ENCODE measurements around the gene ENTPD5.

ENTPD5 gene

DNA sequence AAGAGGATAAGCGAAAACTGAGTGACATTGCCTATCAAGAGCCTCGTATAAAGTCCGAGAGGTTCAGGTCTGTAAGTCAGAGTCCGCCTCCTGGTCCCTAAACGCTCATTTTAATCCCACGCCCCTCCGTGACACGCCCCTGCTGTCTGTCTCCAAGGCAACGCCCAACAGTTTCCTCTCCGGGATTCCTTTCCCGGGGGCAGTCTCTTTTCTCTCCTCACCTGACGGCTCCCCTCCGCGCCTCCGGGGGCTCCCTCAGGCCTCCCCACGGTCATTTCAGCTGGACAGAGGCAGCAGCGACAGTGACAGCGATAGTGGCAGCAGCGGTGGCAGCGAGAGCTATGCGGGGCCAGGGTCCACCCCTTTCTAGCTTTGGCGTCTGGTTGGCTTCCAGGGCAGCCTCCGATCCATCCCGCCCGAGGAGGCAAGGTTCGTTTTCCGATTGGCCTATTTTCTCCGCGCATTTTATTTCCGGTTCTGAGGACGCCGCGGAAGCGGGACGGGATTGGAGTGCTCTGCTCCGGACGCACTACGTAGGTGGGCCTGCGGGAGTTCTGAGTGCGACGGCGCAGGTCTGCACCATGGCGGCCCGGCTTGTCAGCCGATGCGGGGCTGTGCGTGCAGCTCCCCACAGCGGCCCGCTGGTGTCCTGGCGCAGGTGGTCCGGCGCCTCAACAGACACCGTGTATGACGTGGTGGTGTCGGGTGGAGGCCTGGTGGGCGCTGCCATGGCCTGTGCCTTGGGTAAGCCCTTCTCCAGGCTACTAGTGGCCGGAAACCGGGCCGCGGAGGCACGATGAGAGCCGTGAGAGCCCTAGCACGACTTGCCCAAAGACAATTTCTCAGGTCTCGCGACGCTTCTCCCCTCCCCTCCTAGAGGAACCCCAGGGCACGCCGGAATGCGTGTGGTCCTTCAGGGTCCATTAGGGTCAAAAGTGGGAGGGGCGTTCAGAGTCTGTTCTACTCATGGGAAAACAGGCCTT is 69.0 kb downstream of the ENTPD5 start, which contains the start of the genes COQ6 and FAM161B (continued):
- TF ChIP-seq, protein P1, sequence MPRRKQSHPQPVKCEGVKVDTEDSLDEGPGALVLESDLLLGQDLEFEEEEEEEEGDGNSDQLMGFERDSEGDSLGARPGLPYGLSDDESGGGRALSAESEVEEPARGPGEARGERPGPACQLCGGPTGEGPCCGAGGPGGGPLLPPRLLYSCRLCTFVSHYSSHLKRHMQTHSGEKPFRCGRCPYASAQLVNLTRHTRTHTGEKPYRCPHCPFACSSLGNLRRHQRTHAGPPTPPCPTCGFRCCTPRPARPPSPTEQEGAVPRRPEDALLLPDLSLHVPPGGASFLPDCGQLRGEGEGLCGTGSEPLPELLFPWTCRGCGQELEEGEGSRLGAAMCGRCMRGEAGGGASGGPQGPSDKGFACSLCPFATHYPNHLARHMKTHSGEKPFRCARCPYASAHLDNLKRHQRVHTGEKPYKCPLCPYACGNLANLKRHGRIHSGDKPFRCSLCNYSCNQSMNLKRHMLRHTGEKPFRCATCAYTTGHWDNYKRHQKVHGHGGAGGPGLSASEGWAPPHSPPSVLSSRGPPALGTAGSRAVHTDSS (tag by site-specific recombination; IDR thresholded peaks at IDR 0.05): no peak
- TF ChIP-seq ZNF112 (tag by site-specific recombination; IDR thresholded peaks at IDR 0.05): no peak
- no peak for TF ChIP-seq ZNF510 (tag by site-specific recombination; IDR thresholded peaks at IDR 0.05; ENCODE audit: insufficient replicate concordance)
- TF ChIP-seq ZNF654 (tag by site-specific recombination; IDR thresholded peaks at IDR 0.05; ENCODE audit: low read depth): no peak; the same call in 1 of the 2 replicates
- TF ChIP-seq ZNF416 (tag by site-specific recombination; IDR thresholded peaks at IDR 0.05): no peak
- TF ChIP-seq ZNF558 (tag by site-specific recombination; IDR thresholded peaks at IDR 0.05): no peak
- no peak for TF ChIP-seq ZNF785 (tag by site-specific recombination; IDR thresholded peaks at IDR 0.05)
- TF ChIP-seq, protein P2, sequence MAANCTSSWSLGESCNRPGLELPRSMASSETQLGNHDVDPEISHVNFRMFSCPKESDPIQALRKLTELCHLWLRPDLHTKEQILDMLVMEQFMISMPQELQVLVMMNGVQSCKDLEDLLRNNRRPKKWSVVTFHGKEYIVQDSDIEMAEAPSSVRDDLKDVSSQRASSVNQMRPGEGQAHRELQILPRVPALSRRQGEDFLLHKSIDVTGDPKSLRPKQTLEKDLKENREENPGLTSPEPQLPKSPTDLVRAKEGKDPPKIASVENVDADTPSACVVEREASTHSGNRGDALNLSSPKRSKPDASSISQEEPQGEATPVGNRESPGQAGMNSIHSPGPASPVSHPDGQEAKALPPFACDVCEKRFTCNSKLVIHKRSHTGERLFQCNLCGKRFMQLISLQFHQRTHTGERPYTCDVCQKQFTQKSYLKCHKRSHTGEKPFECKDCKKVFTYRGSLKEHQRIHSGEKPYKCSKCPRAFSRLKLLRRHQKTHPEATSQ (tag by site-specific recombination; IDR thresholded peaks at IDR 0.05): 0 out of 2 replicates have a peak, but pooled peaks have one; percentile 25
- TF ChIP-seq MEIS1 (CRISPR knock-in tag; IDR thresholded peaks at IDR 0.05; ENCODE audit: borderline replicate concordance): no peak
- TF ChIP-seq, protein P3, sequence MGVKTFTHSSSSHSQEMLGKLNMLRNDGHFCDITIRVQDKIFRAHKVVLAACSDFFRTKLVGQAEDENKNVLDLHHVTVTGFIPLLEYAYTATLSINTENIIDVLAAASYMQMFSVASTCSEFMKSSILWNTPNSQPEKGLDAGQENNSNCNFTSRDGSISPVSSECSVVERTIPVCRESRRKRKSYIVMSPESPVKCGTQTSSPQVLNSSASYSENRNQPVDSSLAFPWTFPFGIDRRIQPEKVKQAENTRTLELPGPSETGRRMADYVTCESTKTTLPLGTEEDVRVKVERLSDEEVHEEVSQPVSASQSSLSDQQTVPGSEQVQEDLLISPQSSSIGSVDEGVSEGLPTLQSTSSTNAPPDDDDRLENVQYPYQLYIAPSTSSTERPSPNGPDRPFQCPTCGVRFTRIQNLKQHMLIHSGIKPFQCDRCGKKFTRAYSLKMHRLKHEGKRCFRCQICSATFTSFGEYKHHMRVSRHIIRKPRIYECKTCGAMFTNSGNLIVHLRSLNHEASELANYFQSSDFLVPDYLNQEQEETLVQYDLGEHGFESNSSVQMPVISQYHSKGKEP (tag by site-specific recombination; IDR thresholded peaks at IDR 0.05): no peak
- no peak for TF ChIP-seq ZNF707 (tag by site-specific recombination; IDR thresholded peaks at IDR 0.05)
- TF ChIP-seq ZNF114 (tag by site-specific recombination; IDR thresholded peaks at IDR 0.05): no peak
- no peak for TF ChIP-seq REPIN1 (tag by site-specific recombination; IDR thresholded peaks at IDR 0.05; ENCODE audit: low read depth)
- no peak for TF ChIP-seq KLF7 (tag by site-specific recombination; IDR thresholded peaks at IDR 0.05; ENCODE audit: borderline replicate concordance)
- TF ChIP-seq SP7 (tag by site-specific recombination; IDR thresholded peaks at IDR 0.05): peak; percentile 63; the same call in 1 of the 2 replicates
- no peak for TF ChIP-seq ZNF221 (tag by site-specific recombination; IDR thresholded peaks at IDR 0.05; ENCODE audit: borderline replicate concordance)
- no peak for TF ChIP-seq ZNF19 (tag by site-specific recombination; IDR thresholded peaks at IDR 0.05; ENCODE audit: low read depth)
- no peak for TF ChIP-seq ZNF223 (tag by site-specific recombination; IDR thresholded peaks at IDR 0.05)
- peak; percentile 29; the same call in 1 of the 2 replicates for TF ChIP-seq ZNF394 (tag by site-specific recombination; IDR thresholded peaks at IDR 0.05; ENCODE audit: borderline replicate concordance)
- TF ChIP-seq ZNF24 (tag by site-specific recombination; IDR thresholded peaks at IDR 0.05): peak; percentile 78
- no peak for TF ChIP-seq ZNF37A (tag by site-specific recombination; IDR thresholded peaks at IDR 0.05)
- no peak for TF ChIP-seq ZNF514 (tag by site-specific recombination; IDR thresholded peaks at IDR 0.05)
- peak; percentile 82 for TF ChIP-seq YY1 (tag by site-specific recombination; IDR thresholded peaks at IDR 0.05)
- TF ChIP-seq ZNF324 (tag by site-specific recombination; IDR thresholded peaks at IDR 0.05): peak; percentile 24; the same call in 1 of the 2 replicates
- TF ChIP-seq, protein P4, sequence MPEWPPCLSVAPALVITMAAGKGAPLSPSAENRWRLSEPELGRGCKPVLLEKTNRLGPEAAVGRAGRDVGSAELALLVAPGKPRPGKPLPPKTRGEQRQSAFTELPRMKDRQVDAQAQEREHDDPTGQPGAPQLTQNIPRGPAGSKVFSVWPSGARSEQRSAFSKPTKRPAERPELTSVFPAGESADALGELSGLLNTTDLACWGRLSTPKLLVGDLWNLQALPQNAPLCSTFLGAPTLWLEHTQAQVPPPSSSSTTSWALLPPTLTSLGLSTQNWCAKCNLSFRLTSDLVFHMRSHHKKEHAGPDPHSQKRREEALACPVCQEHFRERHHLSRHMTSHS (tag by site-specific recombination; IDR thresholded peaks at IDR 0.05): no peak
- TF ChIP-seq, protein P5, sequence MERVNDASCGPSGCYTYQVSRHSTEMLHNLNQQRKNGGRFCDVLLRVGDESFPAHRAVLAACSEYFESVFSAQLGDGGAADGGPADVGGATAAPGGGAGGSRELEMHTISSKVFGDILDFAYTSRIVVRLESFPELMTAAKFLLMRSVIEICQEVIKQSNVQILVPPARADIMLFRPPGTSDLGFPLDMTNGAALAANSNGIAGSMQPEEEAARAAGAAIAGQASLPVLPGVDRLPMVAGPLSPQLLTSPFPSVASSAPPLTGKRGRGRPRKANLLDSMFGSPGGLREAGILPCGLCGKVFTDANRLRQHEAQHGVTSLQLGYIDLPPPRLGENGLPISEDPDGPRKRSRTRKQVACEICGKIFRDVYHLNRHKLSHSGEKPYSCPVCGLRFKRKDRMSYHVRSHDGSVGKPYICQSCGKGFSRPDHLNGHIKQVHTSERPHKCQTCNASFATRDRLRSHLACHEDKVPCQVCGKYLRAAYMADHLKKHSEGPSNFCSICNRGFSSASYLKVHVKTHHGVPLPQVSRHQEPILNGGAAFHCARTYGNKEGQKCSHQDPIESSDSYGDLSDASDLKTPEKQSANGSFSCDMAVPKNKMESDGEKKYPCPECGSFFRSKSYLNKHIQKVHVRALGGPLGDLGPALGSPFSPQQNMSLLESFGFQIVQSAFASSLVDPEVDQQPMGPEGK (tag by site-specific recombination; IDR thresholded peaks at IDR 0.05): peak; percentile 78
- TF ChIP-seq SCRT1 (tag by site-specific recombination; IDR thresholded peaks at IDR 0.05; ENCODE audit: borderline replicate concordance): no peak
- no peak for TF ChIP-seq ZNF155 (tag by site-specific recombination; IDR thresholded peaks at IDR 0.05)
- TF ChIP-seq ZNF660 (tag by site-specific recombination; IDR thresholded peaks at IDR 0.05): peak; percentile 60; the same call in 1 of the 2 replicates
- no peak for TF ChIP-seq ZNF548 (tag by site-specific recombination; IDR thresholded peaks at IDR 0.05)
- TF ChIP-seq ZNF747 (tag by site-specific recombination; IDR thresholded peaks at IDR 0.05): no peak
- TF ChIP-seq, protein P6, sequence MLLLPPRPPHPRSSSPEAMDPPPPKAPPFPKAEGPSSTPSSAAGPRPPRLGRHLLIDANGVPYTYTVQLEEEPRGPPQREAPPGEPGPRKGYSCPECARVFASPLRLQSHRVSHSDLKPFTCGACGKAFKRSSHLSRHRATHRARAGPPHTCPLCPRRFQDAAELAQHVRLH (tag by site-specific recombination; IDR thresholded peaks at IDR 0.05): 0 out of 2 replicates have a peak, but pooled peaks have one; percentile 31
- TF ChIP-seq GLIS1 (tag by site-specific recombination; IDR thresholded peaks at IDR 0.05): peak; percentile 50; the same call in 1 of the 2 replicates
